Testis (tissue), 2 donors: ENCODE measurements around the gene CCR5.
"Not testable (repeated sequence)": the region's sequence is repeated elsewhere in the genome, so short reads cannot be mapped to it uniquely, and the experiment has no call there.

Experiments
- POLR2A ChIP-seq: fragments of 450-650 bp; IDR thresholded peaks from one replicate; pipeline ENCODE4 v1.6.1; 2017; ENCODE audit warnings: antibody characterized with exemption, mild to moderate bottlenecking, moderate library complexity
- TF ChIP-seq, protein P1 (sequence below), 3 experiments: fragments of 450-650 bp in 2 of 3; fragments of 200-600 bp in 1 of 3; sonication (generic) in 1 of 3; IDR thresholded peaks; one replicate each; pipeline ENCODE4 v1.5.1; 2016 to 2019; ENCODE audit warnings: antibody characterized with exemption in 3 of 3, mild to moderate bottlenecking in 2 of 3, moderate library complexity in 1 of 3

DNA sequence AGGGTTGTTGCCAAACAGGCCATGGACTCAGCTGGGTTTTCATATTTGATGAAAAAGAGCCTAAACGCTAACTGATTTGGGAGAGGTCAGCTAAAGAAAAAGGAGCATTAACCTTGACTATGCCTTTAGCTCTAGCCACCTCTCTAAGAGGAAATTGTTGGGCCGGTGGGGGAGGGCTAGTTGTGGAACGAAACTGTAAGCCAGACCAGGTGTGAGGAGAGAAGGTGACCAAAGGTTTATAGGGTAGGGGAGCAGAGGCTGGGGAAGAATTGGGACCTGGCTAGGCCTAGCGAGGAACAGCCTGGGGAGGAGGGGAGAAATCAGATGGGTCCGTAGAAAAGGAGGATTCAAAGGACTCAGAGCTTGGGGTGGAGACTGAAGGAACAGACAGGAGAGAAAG, 20.8 kb downstream of the CCR5 start:
- TF ChIP-seq, protein P1, sequence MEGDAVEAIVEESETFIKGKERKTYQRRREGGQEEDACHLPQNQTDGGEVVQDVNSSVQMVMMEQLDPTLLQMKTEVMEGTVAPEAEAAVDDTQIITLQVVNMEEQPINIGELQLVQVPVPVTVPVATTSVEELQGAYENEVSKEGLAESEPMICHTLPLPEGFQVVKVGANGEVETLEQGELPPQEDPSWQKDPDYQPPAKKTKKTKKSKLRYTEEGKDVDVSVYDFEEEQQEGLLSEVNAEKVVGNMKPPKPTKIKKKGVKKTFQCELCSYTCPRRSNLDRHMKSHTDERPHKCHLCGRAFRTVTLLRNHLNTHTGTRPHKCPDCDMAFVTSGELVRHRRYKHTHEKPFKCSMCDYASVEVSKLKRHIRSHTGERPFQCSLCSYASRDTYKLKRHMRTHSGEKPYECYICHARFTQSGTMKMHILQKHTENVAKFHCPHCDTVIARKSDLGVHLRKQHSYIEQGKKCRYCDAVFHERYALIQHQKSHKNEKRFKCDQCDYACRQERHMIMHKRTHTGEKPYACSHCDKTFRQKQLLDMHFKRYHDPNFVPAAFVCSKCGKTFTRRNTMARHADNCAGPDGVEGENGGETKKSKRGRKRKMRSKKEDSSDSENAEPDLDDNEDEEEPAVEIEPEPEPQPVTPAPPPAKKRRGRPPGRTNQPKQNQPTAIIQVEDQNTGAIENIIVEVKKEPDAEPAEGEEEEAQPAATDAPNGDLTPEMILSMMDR (IDR thresholded peaks at IDR 0.05), result not testable (repeated sequence)
- TF ChIP-seq POLR2A, result not testable (repeated sequence)
